Measurements from ENCODE around the gene ARF3.
"Not testable (repeated sequence)": the region's sequence is repeated elsewhere in the genome, so short reads cannot be mapped to it uniquely, and the experiment has no call there.

Gene ARF3

DNA sequence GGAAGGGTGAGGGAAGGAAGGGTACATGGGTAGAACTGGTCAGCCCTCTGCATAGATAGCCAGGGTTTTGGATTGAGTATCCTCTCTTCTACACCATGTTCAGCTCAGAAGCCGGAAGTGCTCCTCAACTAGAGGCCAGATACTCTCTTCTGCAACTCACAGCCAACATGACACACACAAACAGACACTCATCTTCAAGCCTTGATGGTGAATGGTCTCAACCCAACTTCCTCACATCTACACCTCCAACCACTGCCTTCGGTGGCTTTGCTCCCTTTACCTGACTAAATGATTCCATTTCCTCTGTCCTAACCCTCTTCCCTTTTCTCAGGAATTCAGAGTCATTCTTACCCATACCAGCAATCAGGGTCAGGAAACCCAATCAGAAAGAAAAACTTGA, 24.4 kb downstream of the ARF3 start:
- in situ Hi-C loops (cut with MboI; ENCODE audit: low sequenced_read_pairs): no loop called here

GRCh38 chr12:48930475-48930874, 26.8 kb downstream of the ARF3 start:
- in situ Hi-C loops (cut with MboI; ENCODE audit: low sequenced_read_pairs): no loop called here

DNA sequence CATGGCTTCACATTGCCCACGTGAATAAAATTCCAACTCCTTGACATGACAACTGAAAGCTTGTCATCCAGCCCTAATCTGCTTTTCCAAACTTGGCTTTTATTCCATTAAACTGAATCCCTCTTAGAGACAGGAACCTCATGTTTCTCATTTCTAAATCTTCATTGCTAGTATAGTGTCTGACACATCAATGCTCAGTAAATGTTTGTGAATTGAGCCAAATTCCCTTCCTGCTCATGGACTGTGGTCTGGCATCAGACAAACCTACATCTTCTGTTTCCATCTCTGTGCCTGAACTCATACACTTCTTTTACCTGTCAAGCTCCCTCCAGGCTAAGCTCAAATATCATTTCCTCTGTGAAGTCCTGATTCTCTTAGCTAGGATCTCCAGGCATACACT, 27.7 kb downstream of the ARF3 start:
- in situ Hi-C loops (cut with MboI; ENCODE audit: low sequenced_read_pairs): no loop called here

GRCh38 chr12:48927261-48927660, 30.0 kb downstream of the ARF3 start:
- in situ Hi-C loops (cut with MboI; ENCODE audit: low sequenced_read_pairs): no loop called here

GRCh38 chr12:48925304-48926011, 31.8 kb downstream of the ARF3 start, which contains the start of gene FKBP11:
TSS of gene FKBP11 (minus strand) at chr12:48925492. CDS start at chr12:48925428, 64 bp downstream.
- in situ Hi-C loops (cut with MboI; ENCODE audit: low sequenced_read_pairs): no loop called here

- in situ Hi-C loops (cut with MboI; ENCODE audit: low sequenced_read_pairs): no loop called here
Observed at GRCh38 chr12:48924617-48925303, 32.5 kb downstream of the ARF3 start.

DNA sequence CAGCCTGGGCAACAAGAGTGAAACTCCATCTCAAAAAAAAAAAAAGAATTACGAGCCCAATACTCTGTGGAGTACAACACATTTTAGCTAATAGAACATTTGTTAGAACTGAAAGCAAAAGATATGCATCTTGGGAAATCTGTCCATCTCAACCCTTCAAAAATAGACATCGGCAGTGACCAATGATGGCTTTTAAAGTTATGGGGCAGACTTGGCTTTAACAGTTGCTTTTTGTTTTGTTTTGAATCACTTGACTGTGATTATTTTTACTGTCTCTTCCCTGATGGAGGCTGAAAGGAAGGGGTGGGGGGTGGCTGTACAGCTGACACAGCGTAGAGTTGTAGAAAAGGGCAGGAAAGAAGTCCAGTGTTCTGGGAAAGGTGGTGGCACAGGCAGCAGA, 34.2 kb downstream of the ARF3 start:
- in situ Hi-C loops (cut with MboI; ENCODE audit: low sequenced_read_pairs): no loop called here

GRCh38 chr12:48917857-48918537, 39.3 kb downstream of the ARF3 start:
- in situ Hi-C loops (cut with MboI; ENCODE audit: low sequenced_read_pairs): no loop called here

DNA sequence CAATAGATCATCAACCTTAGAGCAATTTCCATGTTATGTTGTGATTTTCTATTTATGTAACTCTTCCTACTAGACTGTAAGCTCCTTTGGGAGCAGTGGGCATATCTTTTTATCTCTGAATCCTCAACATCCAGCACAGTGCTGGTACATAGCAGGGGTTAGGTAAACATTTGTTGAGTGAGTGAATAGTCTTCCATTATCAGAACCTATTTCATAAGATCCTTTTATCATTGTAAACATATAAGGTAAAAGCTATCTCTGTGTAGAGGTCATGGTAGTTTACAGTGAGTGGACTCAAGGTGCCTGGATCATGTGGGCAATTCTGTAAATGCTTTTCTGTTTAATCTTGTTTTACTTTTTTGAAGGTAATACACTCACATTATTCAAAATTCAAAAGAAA, 47.1 kb downstream of the ARF3 start:
- in situ Hi-C loops (cut with MboI; ENCODE audit: low sequenced_read_pairs): no loop called here

DNA sequence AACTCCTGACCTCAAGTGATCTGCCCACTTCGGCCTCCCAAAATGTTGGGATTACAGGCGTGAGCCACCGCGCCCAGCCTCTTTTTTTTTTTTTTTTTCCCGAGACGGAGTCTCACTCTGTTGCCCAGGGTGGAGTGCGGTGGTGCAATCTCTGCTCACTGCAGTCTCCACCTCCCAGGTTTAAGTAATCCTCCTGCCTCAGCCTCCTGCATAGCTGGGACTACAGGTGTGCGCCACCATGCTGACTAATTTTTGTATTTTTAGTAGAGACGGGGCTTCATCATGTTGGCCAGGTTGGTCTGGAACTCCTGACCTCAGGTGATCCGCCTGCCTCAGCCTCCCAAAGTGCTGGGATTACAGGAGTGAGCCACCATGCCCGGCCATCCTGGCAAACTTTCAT, 47.6 kb downstream of the ARF3 start:
- in situ Hi-C loops (cut with MboI; ENCODE audit: low sequenced_read_pairs): not testable (repeated sequence)

GRCh38 chr12:48907245-48907644, 50.0 kb downstream of the ARF3 start:
- in situ Hi-C loops (cut with MboI; ENCODE audit: low sequenced_read_pairs): no loop called here

- in situ Hi-C loops (cut with MboI; ENCODE audit: low sequenced_read_pairs): no loop called here
Observed at GRCh38 chr12:48903982-48904411, 53.3 kb downstream of the ARF3 start.

DNA sequence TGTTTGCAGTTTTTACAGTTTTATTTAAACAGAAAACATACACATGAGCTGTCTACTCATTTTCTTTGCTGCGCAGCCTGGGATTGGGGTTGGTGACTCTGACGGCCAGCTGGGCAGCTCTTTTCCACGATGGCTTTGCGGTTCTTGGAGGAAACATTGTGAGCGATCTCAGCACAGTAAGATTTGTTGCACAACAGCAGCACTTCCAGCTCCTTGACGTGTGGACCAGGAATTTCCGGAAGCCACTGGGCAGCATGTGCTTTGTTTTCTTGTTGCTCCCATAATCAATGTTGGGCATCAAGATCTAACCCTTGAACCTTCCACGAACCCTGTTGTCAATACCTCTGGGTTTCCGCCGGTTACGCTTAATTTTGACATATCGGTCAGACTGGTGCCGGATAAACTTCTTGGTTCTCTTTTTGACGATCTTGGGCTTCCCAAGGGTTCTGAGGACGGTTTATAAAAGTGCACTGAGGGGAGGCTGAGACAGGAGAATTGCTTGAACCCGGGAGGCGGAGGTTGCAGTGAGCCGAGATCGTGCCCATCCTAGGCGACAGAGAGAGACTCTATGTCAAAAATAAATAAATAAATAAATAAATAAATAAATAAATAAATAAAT, 53.8 kb downstream of the ARF3 start:
- in situ Hi-C loops (cut with MboI; ENCODE audit: low sequenced_read_pairs): no loop called here

GRCh38 chr12:48901278-48901677, 56.0 kb downstream of the ARF3 start:
- in situ Hi-C loops (cut with MboI; ENCODE audit: low sequenced_read_pairs): no loop called here

DNA sequence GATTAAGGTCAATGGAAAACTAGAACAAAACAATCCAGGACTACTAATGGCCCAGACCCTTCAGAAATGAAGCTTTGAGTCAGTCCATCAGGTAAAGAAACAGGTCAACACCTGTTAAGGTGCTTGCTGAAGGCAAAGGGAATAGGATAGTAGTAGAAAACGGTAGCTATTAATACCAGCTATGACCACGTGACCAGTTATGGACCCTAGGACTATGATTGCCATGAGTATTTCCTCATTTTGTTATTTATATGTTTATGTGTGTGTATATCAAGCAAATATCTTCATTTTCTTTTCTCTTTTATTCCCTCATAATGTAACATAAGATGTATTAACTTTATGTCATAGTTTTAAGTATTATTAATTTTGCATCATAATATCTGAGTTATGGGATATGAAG, 57.6 kb downstream of the ARF3 start:
- in situ Hi-C loops (cut with MboI; ENCODE audit: low sequenced_read_pairs): no loop called here

- in situ Hi-C loops (cut with MboI; ENCODE audit: low sequenced_read_pairs): no loop called here
Observed at GRCh38 chr12:48894271-48894670, 63.0 kb downstream of the ARF3 start.

- in situ Hi-C loops (cut with MboI; ENCODE audit: low sequenced_read_pairs): no loop called here
Observed at GRCh38 chr12:48890657-48891418, 66.4 kb downstream of the ARF3 start.

DNA sequence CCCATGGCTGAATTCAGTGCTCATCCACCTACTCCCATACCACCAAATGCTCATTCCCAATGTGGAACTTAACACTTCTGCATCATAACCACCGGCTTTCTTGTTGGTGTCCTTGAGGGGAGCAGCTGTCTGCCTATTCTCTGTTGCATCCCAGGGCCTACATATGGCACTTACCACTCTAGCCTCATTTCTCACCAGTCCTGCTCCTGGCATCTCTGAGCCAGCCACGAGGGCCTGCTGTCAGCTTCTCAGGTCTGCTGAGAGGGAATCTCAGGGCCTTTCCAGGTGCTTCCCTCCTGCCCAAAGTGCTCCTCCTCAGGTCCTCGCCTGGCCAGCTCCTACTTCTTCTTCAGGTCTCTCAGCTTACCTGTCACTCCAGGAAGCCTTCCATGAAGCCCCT, 67.6 kb downstream of the ARF3 start:
- in situ Hi-C loops (cut with MboI; ENCODE audit: low sequenced_read_pairs): no loop called here

All from hTERT RPE-1 (cell line).